IMR-90 (cell line): ENCODE results near the gene LINGO4.

ENCODE experiments used
- BHLHE40 ChIP-seq: fragments of 150-350 bp; IDR thresholded peaks from 2 replicates; pipeline ENCODE4 v1.6.1; 2016; ENCODE audit warnings: mild to moderate bottlenecking, low read depth, low read length
- CTCF ChIP-seq: conservative IDR thresholded peaks from 2 replicates; pipeline ENCODE4 v1.5.1; 2012; ENCODE audit warnings: mild to moderate bottlenecking, low read depth, low read length, improper control_type of control experiment
- FOS ChIP-seq: fragments of 150-350 bp; IDR thresholded peaks from 2 replicates; pipeline ENCODE4 v1.6.1; 2016; ENCODE audit warnings: low read depth, low read length
- TF ChIP-seq, protein P1 (sequence below): fragments of 150-350 bp; IDR thresholded peaks from 2 replicates; pipeline ENCODE4 v1.6.1; 2016; ENCODE audit warnings: low read depth, mild to moderate bottlenecking, low read length, moderate library complexity, borderline replicate concordance

- TF ChIP-seq, protein P1, sequence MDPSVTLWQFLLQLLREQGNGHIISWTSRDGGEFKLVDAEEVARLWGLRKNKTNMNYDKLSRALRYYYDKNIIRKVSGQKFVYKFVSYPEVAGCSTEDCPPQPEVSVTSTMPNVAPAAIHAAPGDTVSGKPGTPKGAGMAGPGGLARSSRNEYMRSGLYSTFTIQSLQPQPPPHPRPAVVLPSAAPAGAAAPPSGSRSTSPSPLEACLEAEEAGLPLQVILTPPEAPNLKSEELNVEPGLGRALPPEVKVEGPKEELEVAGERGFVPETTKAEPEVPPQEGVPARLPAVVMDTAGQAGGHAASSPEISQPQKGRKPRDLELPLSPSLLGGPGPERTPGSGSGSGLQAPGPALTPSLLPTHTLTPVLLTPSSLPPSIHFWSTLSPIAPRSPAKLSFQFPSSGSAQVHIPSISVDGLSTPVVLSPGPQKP: no peak
- no peak for TF ChIP-seq CTCF
- TF ChIP-seq FOS: no peak
- no peak for TF ChIP-seq BHLHE40
Observed at GRCh38 chr1:151760597-151761385, 44.4 kb downstream of the LINGO4 start.
